GM12878 (cell line): Measurements from ENCODE around the gene PDZRN3. TPM values are rescaled to one million over a fixed set of nuclear protein-coding genes. Genes with fewer than 3 reads are reported as not detected.

ENCODE experiments used
- ATAC-seq: fragments of 200-7000 bp; cut with Tn5 transposase; 3 replicates; pipeline ENCODE4 v1.9.1; 2020; ENCODE audit warnings: mild to moderate bottlenecking, moderate library complexity
- BruUV-seq: library from RNA; stranded (reverse); fragments of 400-500 nt; replicated peaks from 2 replicates; lab custom pipeline; 2021; lab: Mats Ljungman, UMichigan
- CTCF ChIA-PET: fragments of 300-600 bp; sonication (Branson Sonifier 250); formaldehyde crosslinking; extraction: SDS; loops from one replicate; lab custom pipeline; 2021; ENCODE audit warnings: inconsistent platforms; lab: Yijun Ruan, JAX
- POLR2A ChIA-PET: fragments of 350-600 bp; formaldehyde crosslinking; extraction: SDS; loops from one replicate; lab custom pipeline; 2021; ENCODE audit warnings: inconsistent platforms; lab: Charles Lee
- RAD21 ChIA-PET: fragments of 300-600 bp; sonication (Branson Sonifier 250); formaldehyde crosslinking; loops from one replicate; lab custom pipeline; 2023; ENCODE audit warnings: antibody characterized with exemption; ENCODE audit not compliant: unreplicated experiment; lab: Charles Lee
- SMC1A ChIA-PET: fragments of 300-600 bp; sonication (Branson Sonifier 250); formaldehyde crosslinking; loops from one replicate; lab custom pipeline; 2023; ENCODE audit not compliant: unreplicated experiment, uncharacterized antibody; lab: Charles Lee
- DNase-seq: peaks from one replicate; pipeline ENCODE4 v3.0.0-alpha.2; 2011; ENCODE audit warnings: low read depth, low spot score
- FAIRE-seq: peaks from 3 replicates; lab custom pipeline; 2011; peaks lifted over from hg19 to GRCh38; lab: Jason Lieb, UNC
- H2AFZ ChIP-seq: 2 replicates; pipeline ENCODE4 v1.6.0; 2011; ENCODE audit warnings: low read depth, low read length, control low read depth; ENCODE audit not compliant: control insufficient read depth
- H3K27ac ChIP-seq: 2 replicates; pipeline ENCODE4 v1.5.1; 2011; ENCODE audit warnings: control low read depth; ENCODE audit not compliant: control insufficient read depth, insufficient read depth
- H3K27me3 ChIP-seq, 2 experiments: replicated peaks in 1 of 2; 2 replicates each; pipeline versions ENCODE4 v1.6.0 to v1.6.1; 2011; ENCODE audit warnings: low read length in 1 of 2; ENCODE audit not compliant: control insufficient read depth in 2 of 2, insufficient read depth in 2 of 2
- H3K36me3 ChIP-seq, 2 experiments: 2 replicates each; pipeline ENCODE4 v1.5.1; 2011; ENCODE audit warnings: low read length in 1 of 2; ENCODE audit not compliant: control insufficient read depth in 2 of 2, insufficient read depth in 2 of 2
- H3K4me1 ChIP-seq: 2 replicates; pipeline ENCODE4 v1.6.1; 2011; ENCODE audit warnings: mild to moderate bottlenecking, low read length, moderate library complexity, mixed read lengths; ENCODE audit not compliant: control insufficient read depth, insufficient read depth
- H3K4me2 ChIP-seq: 2 replicates; pipeline ENCODE4 v1.6.0; 2011; ENCODE audit warnings: control low read depth; ENCODE audit not compliant: control insufficient read depth, insufficient read depth
- H3K4me3 ChIP-seq: fragments of 200-600 bp; sonication (generic); 2 replicates; pipeline ENCODE4 v1.5.1; 2016
- H3K79me2 ChIP-seq: 2 replicates; pipeline ENCODE4 v1.6.0; 2011; ENCODE audit warnings: low read length; ENCODE audit not compliant: control insufficient read depth, insufficient read depth
- H3K9ac ChIP-seq: 2 replicates; pipeline ENCODE4 v1.8.0; 2011; ENCODE audit warnings: low read length, control low read depth, mixed read lengths; ENCODE audit not compliant: control insufficient read depth, insufficient read depth
- H3K9me3 ChIP-seq: replicated peaks from 3 replicates; pipeline ENCODE4 v1.5.1; 2011; ENCODE audit warnings: mild to moderate bottlenecking, low read length; ENCODE audit not compliant: control insufficient read depth, insufficient read depth
- H4K20me1 ChIP-seq: 2 replicates; pipeline ENCODE4 v1.6.0; 2011; ENCODE audit not compliant: control insufficient read depth, insufficient read depth
- ATF2 ChIP-seq: IDR thresholded peaks from 2 replicates; pipeline ENCODE4 v1.6.1; 2012; ENCODE audit warnings: low read length, inconsistent platforms
- CBX5 ChIP-seq: sonication (generic); IDR thresholded peaks from 2 replicates; pipeline ENCODE4 v1.6.1; 2016; ENCODE audit warnings: low read depth, moderate library complexity, mild to moderate bottlenecking, inconsistent platforms
- FOS ChIP-seq: IDR thresholded peaks from 3 replicates; pipeline ENCODE4 v1.6.1; 2011; ENCODE audit warnings: borderline replicate concordance; ENCODE audit not compliant: insufficient read length; ENCODE audit errors: extremely low read depth
- HDGF ChIP-seq: fragments of 450-650 bp; IDR thresholded peaks from 2 replicates; pipeline ENCODE4 v1.6.1; 2016; ENCODE audit warnings: antibody characterized with exemption
- JUNB ChIP-seq: IDR thresholded peaks from 2 replicates; pipeline ENCODE4 v1.6.1; 2016; ENCODE audit warnings: antibody characterized with exemption, mild to moderate bottlenecking
- KAT2A ChIP-seq: conservative IDR thresholded peaks from 2 replicates; pipeline ENCODE4 v1.6.1; 2011; ENCODE audit warnings: low read depth, low read length; ENCODE audit not compliant: control insufficient read depth
- MTA3 ChIP-seq: IDR thresholded peaks from 2 replicates; pipeline ENCODE4 v1.6.1; 2012; ENCODE audit warnings: low read length, inconsistent platforms, borderline replicate concordance
- MYC ChIP-seq: IDR thresholded peaks from 2 replicates; pipeline ENCODE4 v1.6.1; 2011; ENCODE audit warnings: mild to moderate bottlenecking, low read length, moderate library complexity, inconsistent platforms; ENCODE audit not compliant: insufficient read depth, insufficient replicate concordance, insufficient read length, severe bottlenecking
- PAX8 ChIP-seq: fragments of 450-650 bp; IDR thresholded peaks from 2 replicates; pipeline ENCODE4 v1.6.1; 2017; ENCODE audit warnings: mild to moderate bottlenecking, moderate library complexity
- POLR2AphosphoS2 ChIP-seq: IDR thresholded peaks from 2 replicates; pipeline ENCODE4 v1.6.1; 2011; ENCODE audit warnings: low read depth, mild to moderate bottlenecking, low read length, improper control_type of control experiment, moderate library complexity
- PRDM15 ChIP-seq: fragments of 450-650 bp; formaldehyde crosslinking; IDR thresholded peaks from 2 replicates; pipeline ENCODE4 v1.4.0; 2020; ENCODE audit warnings: mild to moderate bottlenecking, moderate library complexity
- SREBF1 ChIP-seq: IDR thresholded peaks from 2 replicates; pipeline ENCODE4 v1.6.1; 2012; ENCODE audit warnings: mild to moderate bottlenecking, low read length
- TCF3 ChIP-seq: IDR thresholded peaks from 2 replicates; pipeline ENCODE4 v1.6.1; 2012; ENCODE audit warnings: low read depth, mild to moderate bottlenecking, low read length, borderline replicate concordance; ENCODE audit not compliant: insufficient read depth
- ZBED1 ChIP-seq: IDR thresholded peaks from 2 replicates; pipeline ENCODE4 v1.6.1; 2016; ENCODE audit warnings: borderline replicate concordance
- ZBTB11 ChIP-seq: fragments of 450-650 bp; formaldehyde crosslinking; IDR thresholded peaks from 2 replicates; pipeline ENCODE4 v1.5.0; 2022; ENCODE audit warnings: mild to moderate bottlenecking, missing genetic modification characterization
- ZNF207 ChIP-seq: fragments of 450-650 bp; IDR thresholded peaks from 2 replicates; pipeline ENCODE4 v1.6.1; 2014; ENCODE audit warnings: antibody characterized with exemption, mild to moderate bottlenecking, borderline replicate concordance
- ZNF24 ChIP-seq: fragments of 450-650 bp; IDR thresholded peaks from 2 replicates; pipeline ENCODE4 v1.6.1; 2017; ENCODE audit warnings: antibody characterized with exemption, mild to moderate bottlenecking
- WGBS: methylation state at CpG from one replicate; pipeline ENCODE4 v1.1.6; 2016; ENCODE audit warnings: low lambda C conversion rate; ENCODE audit not compliant: insufficient replicate concordance, insufficient coverage; ENCODE audit errors: missing lambda C conversion rate; 5-methylcytosine and 5-hydroxymethylcytosine counted together
- in situ Hi-C: fragments of 300-500 bp; cut with MboI; formaldehyde crosslinking; loops from 9 replicates; pipeline ENCODE4 v1.14.3; 2018; ENCODE audit warnings: mixed read lengths
- intact Hi-C: fragments of 100-400 bp; cut with micrococcal nuclease; formaldehyde crosslinking; loops from one replicate; pipeline ENCODE4 v1.14.2; 2022; ENCODE audit not compliant: unreplicated experiment
- polyA plus RNA-seq, 11 experiments: library from polyadenylated mRNA; depleted of rRNA in 4 of 11; unstranded in 6 of 11; stranded (reverse) in 5 of 11; fragments of >200 nt; fragmentation: Nextera tagmentation in 4 of 11; fragmentation: Illumina TruSeq in 1 of 11; extraction: Ambion mirVana in 4 of 11; extraction: Trizol in 1 of 11; gene quantifications; 1 replicate in 1 of 11; 2 replicates in 10 of 11; pipeline versions ENCODE4 v1.2.1 to v1.2.3, GENCODE V29; 2011 to 2016; ENCODE audit warnings: inconsistent platforms in 2 of 11, missing spikeins in 2 of 11, low read depth in 1 of 11
- total RNA-seq, 4 experiments: library from RNA; depleted of rRNA in 3 of 4; stranded (reverse); fragments of >200 nt in 3 of 4; fragmentation: Illumina TruSeq in 1 of 4; extraction: Trizol in 1 of 4; gene quantifications; 2 replicates each; pipeline versions ENCODE4 v1.2.1 to v1.2.3, GENCODE V29; 2013 to 2021

The PDZRN3 gene
- total and polyA plus RNA-seq, 10 of the 15 experiments (the other 5 are each of a cell fraction or from before 2014, with no cell fraction given) = 0.07 to 0.37 (median 0.12) TPM; not detected in 6

- DNase-seq (no peak), ATAC-seq (no peak), FAIRE-seq (no peak)
- Histone ChIP-seq H3K27me3 (no peaks in the 10 kb centered on the region; a peak in 1 of 4 replicates), H3K36me3 (no peaks in the 10 kb centered on the region), H4K20me1 (no peaks in the 10 kb centered on the region), H3K4me3 (no peak overlapping the region), H3K9me3 (no peaks in the 10 kb centered on the region), H3K4me2 (no peak overlapping the region), H3K4me1 (no peaks in the 10 kb centered on the region), H2AFZ (no peak overlapping the region), H3K79me2 (no peaks in the 10 kb centered on the region), H3K9ac (no peak overlapping the region), H3K27ac (no peak overlapping the region)
- no peak for TF ChIP-seq FOS
- TF ChIP-seq ZBTB11 = no peak
- TF ChIP-seq PAX8 = no peak
- TF ChIP-seq MTA3 = no peak
- TF ChIP-seq SREBF1 = no peak
- TF ChIP-seq PRDM15 (CRISPR knock-in tag) = no peak
- no peak for TF ChIP-seq POLR2AphosphoS2
- TF ChIP-seq CBX5 = no peak
- TF ChIP-seq ZBED1 = no peak
- TF ChIP-seq TCF3 = no peak
- no peak for TF ChIP-seq JUNB
- no peak for TF ChIP-seq ZNF207
- TF ChIP-seq KAT2A = no peak
- no peak for TF ChIP-seq MYC
- no peak for TF ChIP-seq HDGF
- TF ChIP-seq ATF2 = no peak
- TF ChIP-seq ZNF24 = no peak
- ChIA-PET SMC1A (no interaction called here), RAD21 (no interaction called here), POLR2A (interaction anchor here (0.6 kb wide), 1 partner anchor 353 kb away, joined by 3 read pairs; no protein-coding TSS in a partner anchor), CTCF (no interaction called here)
- in situ Hi-C loops (no loop called here), intact Hi-C loops (no loop called here)
- no TSS peak for BruUV-seq
- WGBS = 51% methylated on average over 4 of the region's 4 CpGs
These were observed 206.1 kb downstream of the PDZRN3 start for GRCh38 chr3:73418681-73419080.
